ENCODE measurements around the gene MGST2. TPM values are rescaled to one million over a fixed set of nuclear protein-coding genes. Genes with fewer than 3 reads are reported as not detected.

Gene MGST2
- total and polyA plus RNA-seq, 10 of the 15 experiments (the other 5 are each of a cell fraction or from before 2014, with no cell fraction given): 19.0 to 50.1 (median 30.6) TPM

- TF ChIP-seq ZBTB11 (CRISPR knock-in tag; IDR thresholded peaks at IDR 0.05) (no peak), SMC3 (IDR thresholded peaks at IDR 0.05; ENCODE audit: borderline replicate concordance, low read length) (no peak), RUNX3 (IDR thresholded peaks at IDR 0.05; ENCODE audit: low read length) (no peak), CBX5 (IDR thresholded peaks at IDR 0.05; ENCODE audit: low read depth) (no peak)
These were observed 40.5 kb upstream of the MGST2 start (continued) for GRCh38 chr4:139625093-139625455.

GRCh38 chr4:139625482-139625881 is 40.1 kb upstream of the MGST2 start:
- no TSS peak for BruUV-seq (replicated peaks)
- DNase-seq (ENCODE audit: low read depth, low spot score) (no peak), ATAC-seq (no peak), FAIRE-seq (no peak)
- Histone ChIP-seq H3K9ac (ENCODE audit: control insufficient read depth, insufficient read depth, low read length) (no peak overlapping the region), H3K27ac (ENCODE audit: control insufficient read depth, insufficient read depth) (no peak overlapping the region), H3K9me3 (replicated peaks; ENCODE audit: control insufficient read depth, insufficient read depth, low read length) (no peaks in the 10 kb centered on the region), H2AFZ (ENCODE audit: control insufficient read depth, low read depth, low read length) (no peak overlapping the region), H3K4me1 (ENCODE audit: control insufficient read depth, insufficient read depth, low read length) (no peaks in the 10 kb centered on the region), H3K4me2 (ENCODE audit: control insufficient read depth, insufficient read depth) (no peak overlapping the region), H3K27me3 (replicated peaks in 1 of 2; ENCODE audit: control insufficient read depth in 2 of 2, insufficient read depth in 2 of 2, low read length in 1 of 2) (peaks cover 0 to 2% of the 10 kb centered on the region in 2 experiments; a peak in 2 of 4 replicates), H3K79me2 (ENCODE audit: control insufficient read depth, insufficient read depth, low read length) (no peaks in the 10 kb centered on the region), H4K20me1 (ENCODE audit: control insufficient read depth, insufficient read depth) (no peaks in the 10 kb centered on the region), H3K36me3 (ENCODE audit: control insufficient read depth in 2 of 2, insufficient read depth in 2 of 2, low read length in 1 of 2) (no peaks in the 10 kb centered on the region), H3K4me3 (no peak overlapping the region)
- ChIA-PET POLR2A (no interaction called here), CTCF (interaction anchor here (0.7 to 0.8 kb wide), 2 partner anchors 22 to 27 kb away, joined by 3 read pairs; no protein-coding TSS in a partner anchor), RAD21 (ENCODE audit: unreplicated experiment) (interaction anchor here (1.1 kb wide), 1 partner anchor 28 kb away, joined by 4 read pairs; no protein-coding TSS in a partner anchor), SMC1A (ENCODE audit: uncharacterized antibody, unreplicated experiment) (no interaction called here)
- in situ Hi-C loops (cut with MboI) (no loop called here), intact Hi-C loops (cut with micrococcal nuclease; ENCODE audit: unreplicated experiment) (no loop called here)
- 15% methylated on average over 4 of the region's 4 CpGs for WGBS (ENCODE audit: insufficient coverage, insufficient replicate concordance, low lambda C conversion rate, missing lambda C conversion rate)
- TF ChIP-seq IKZF1 (conservative IDR thresholded peaks at IDR 0.05) (no peak), ZNF384 (IDR thresholded peaks at IDR 0.05; ENCODE audit: borderline replicate concordance, low read depth, low read length) (no peak), NKRF (conservative IDR thresholded peaks at IDR 0.05) (no peak), SMAD1 (IDR thresholded peaks at IDR 0.05; ENCODE audit: low read depth, partially characterized antibody) (no peak), JUND (IDR thresholded peaks at IDR 0.05; ENCODE audit: low read depth, low read length) (no peak), STAT1 (conservative IDR thresholded peaks at IDR 0.05) (no peak)
